Panc1 (cell line): ENCODE data around the gene CHI3L1. TPM values are rescaled to one million over a fixed set of nuclear protein-coding genes. Genes with fewer than 3 reads are reported as not detected.

Experiments
- ATAC-seq: fragments of 200-7000 bp; cut with Tn5 transposase; 2 replicates; pipeline ENCODE4 v1.9.1; 2020; ENCODE audit warnings: mild to moderate bottlenecking, moderate library complexity
- BruUV-seq: library from RNA; stranded (reverse); fragments of 400-500 nt; replicated peaks from 2 replicates; lab custom pipeline; 2021; lab: Mats Ljungman, UMichigan
- CTCF ChIA-PET: fragments of 300-600 bp; sonication (Branson Sonifier 250); formaldehyde crosslinking; loops from one replicate; lab custom pipeline; 2022; ENCODE audit warnings: antibody characterized with exemption; lab: Charles Lee
- POLR2A ChIA-PET: fragments of 300-600 bp; sonication (Branson Sonifier 250); formaldehyde crosslinking; loops from one replicate; lab custom pipeline; 2022; ENCODE audit warnings: antibody characterized with exemption; lab: Charles Lee
- DNase-seq: peaks from one replicate; pipeline ENCODE4 v3.0.0-alpha.2; 2010; ENCODE audit warnings: low read depth, low spot score
- H3K27ac ChIP-seq: 2 replicates; pipeline ENCODE4 v1.5.1; 2011; ENCODE audit warnings: mild to moderate bottlenecking, low read length, inconsistent platforms
- H3K27me3 ChIP-seq: fragments of 200-500 bp; sonication (Bioruptor generic); 2 replicates; pipeline ENCODE4 v1.6.0; 2014; ENCODE audit warnings: low read length, inconsistent platforms; ENCODE audit not compliant: control insufficient read depth, insufficient read depth
- H3K36me3 ChIP-seq: fragments of 200-500 bp; sonication (Bioruptor generic); 2 replicates; pipeline ENCODE4 v1.5.1; 2014; ENCODE audit warnings: inconsistent platforms, mild to moderate bottlenecking, low read length, moderate library complexity; ENCODE audit not compliant: control insufficient read depth, insufficient read depth
- H3K4me1 ChIP-seq: 2 replicates; pipeline ENCODE4 v1.5.1; 2011; ENCODE audit warnings: inconsistent platforms, mild to moderate bottlenecking, low read length, moderate library complexity; ENCODE audit not compliant: control insufficient read depth, insufficient read depth
- H3K4me3 ChIP-seq, 2 experiments: 2 replicates each; pipeline ENCODE4 v1.5.1; 2011 to 2012; ENCODE audit warnings: low read depth in 2 of 2, low read length in 2 of 2, mild to moderate bottlenecking in 2 of 2, inconsistent platforms in 1 of 2, moderate library complexity in 1 of 2
- H3K9me3 ChIP-seq: fragments of 200-500 bp; sonication (Bioruptor generic); 2 replicates; pipeline ENCODE4 v1.5.1; 2014; ENCODE audit warnings: low read depth, mild to moderate bottlenecking, inconsistent platforms, low read length, moderate library complexity; ENCODE audit not compliant: control insufficient read depth, insufficient read depth
- CTCF ChIP-seq: fragments of 450-650 bp; IDR thresholded peaks from 2 replicates; pipeline ENCODE4 v1.5.1; 2017; ENCODE audit warnings: mild to moderate bottlenecking
- POLR2AphosphoS5 ChIP-seq: IDR thresholded peaks from 2 replicates; pipeline ENCODE4 v1.6.1; 2012; ENCODE audit warnings: mild to moderate bottlenecking, low read depth, low read length, moderate library complexity
- REST ChIP-seq, 2 experiments: IDR thresholded peaks; 2 replicates each; pipeline ENCODE4 v1.6.1; 2011 to 2012; ENCODE audit warnings: low read depth in 2 of 2, control low read depth in 1 of 2, low read length in 1 of 2, mild to moderate bottlenecking in 1 of 2, moderate library complexity in 1 of 2; ENCODE audit not compliant: insufficient read depth in 1 of 2
- SIN3A ChIP-seq: IDR thresholded peaks from 2 replicates; pipeline ENCODE4 v1.6.1; 2012; ENCODE audit warnings: low read depth, mild to moderate bottlenecking, low read length, moderate library complexity, borderline replicate concordance; ENCODE audit not compliant: insufficient read depth
- TCF7L2 ChIP-seq: IDR thresholded peaks from 2 replicates; pipeline ENCODE4 v1.6.1; 2011; ENCODE audit warnings: mild to moderate bottlenecking, low read depth, low read length, inconsistent platforms
- in situ Hi-C: cut with HindIII; loops from 2 replicates; pipeline ENCODE4 v1.10.0; 2016; ENCODE audit warnings: low sequenced_read_pairs, low pct_unique_long_range_greater_than_20kb
- intact Hi-C: fragments of 100-400 bp; cut with micrococcal nuclease; formaldehyde crosslinking; loops from one replicate; pipeline ENCODE4 v1.10.0; 2022; ENCODE audit not compliant: unreplicated experiment
- total RNA-seq: library from RNA; stranded (reverse); gene quantifications from one replicate; pipeline ENCODE4 v1.2.1, GENCODE V29; 2021; ENCODE audit not compliant: unreplicated experiment

CHI3L1 gene
- total RNA-seq, 1 experiment from 2014 or later: 0.10 TPM

GRCh38 chr1:203153051-203153988 lies 33.2 kb downstream of the CHI3L1 start:
- Histone ChIP-seq H3K4me3 (no peak overlapping the region), H3K27ac (peak overlapping the region; percentile 75)

DNA sequence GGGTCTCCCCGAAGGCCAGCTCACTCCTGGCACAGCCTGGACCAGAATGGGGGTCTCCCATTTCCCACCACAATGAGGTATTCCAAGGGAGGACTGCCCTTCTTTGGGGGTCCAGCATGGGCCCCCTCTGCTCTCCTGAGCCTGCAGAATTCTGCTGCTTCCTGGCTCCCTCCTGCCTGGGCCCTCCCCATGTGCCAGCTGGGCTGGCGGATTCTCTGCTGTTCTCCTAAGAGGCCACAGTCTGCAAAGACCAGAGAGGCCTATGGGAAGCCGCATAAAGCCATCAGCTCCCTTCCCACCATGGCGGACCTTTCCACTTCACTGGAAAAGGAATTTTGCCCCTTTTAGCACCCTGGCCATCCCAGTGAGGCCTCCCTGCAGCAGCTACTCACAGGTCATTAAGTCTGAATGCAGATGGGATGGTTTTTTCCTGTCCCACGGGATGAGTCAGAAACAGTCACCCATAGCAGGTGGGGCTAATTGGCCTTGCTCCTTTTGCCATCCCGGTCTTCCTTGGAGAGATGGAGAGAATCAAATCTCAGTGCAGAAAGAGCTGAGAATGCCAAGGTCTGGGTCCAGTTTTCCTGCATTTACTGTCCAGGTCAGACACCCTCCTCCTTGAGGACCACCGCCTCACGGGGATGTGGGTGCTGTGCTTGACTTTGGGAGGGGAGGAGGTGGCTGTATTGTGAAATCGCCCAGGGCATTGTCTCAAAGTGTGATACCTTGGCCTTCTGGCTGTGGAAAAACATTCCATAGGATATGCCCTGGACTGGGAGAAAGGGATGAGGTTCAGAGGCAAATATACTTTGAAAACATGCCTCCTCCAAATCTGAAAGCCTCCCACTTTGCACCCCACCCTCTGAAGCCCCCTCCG lies 34.1 kb downstream of the CHI3L1 start:
- intact Hi-C loops (no loop called here), in situ Hi-C loops (no loop called here)
- ChIA-PET POLR2A (no interaction called here), CTCF (interaction anchor here (1.4 kb wide), 1 partner anchor 35 kb away, joined by 9 read pairs; no protein-coding TSS in a partner anchor)
- no TSS peak for BruUV-seq
- H3K27ac ChIP-seq: peak overlapping the region; percentile 75
- DNase-seq (no peak), ATAC-seq (peak; percentile 75; the same call in 1 of the 2 replicates)
- no peaks in the 10 kb centered on the region for H3K36me3 ChIP-seq
- H3K4me1 ChIP-seq: peaks cover 47% of the 10 kb centered on the region
- H3K27me3 ChIP-seq: no peaks in the 10 kb centered on the region
- no peak overlapping the region for H3K4me3 ChIP-seq
- TF ChIP-seq REST (IDR thresholded peaks at IDR 0.05; ENCODE audit: insufficient read depth in 1 of 2, low read depth in 2 of 2, low read length in 1 of 2) (no peak), CTCF (no peak), POLR2AphosphoS5 (no peak), TCF7L2 (no peak), SIN3A (no peak)
- H3K9me3 ChIP-seq: no peaks in the 10 kb centered on the region

More at GRCh38 chr1:203153051-203153988, 33.2 kb downstream of the CHI3L1 start:
- no peak for TF ChIP-seq REST (IDR thresholded peaks at IDR 0.05; ENCODE audit: insufficient read depth in 1 of 2, low read depth in 2 of 2, low read length in 1 of 2)
- ATAC-seq (peak; percentile 23; the same call in 1 of the 2 replicates), DNase-seq (no peak)
- peaks cover 47% of the 10 kb centered on the region for H3K4me1 ChIP-seq
- POLR2A ChIA-PET: no interaction called here
- no TSS peak for BruUV-seq
- CTCF ChIA-PET: interaction anchor here (1.2 to 1.4 kb wide), 2 partner anchors 25 to 35 kb away, joined by 3 to 9 read pairs; partner anchors contain the start of gene ADORA1
- H3K27me3 ChIP-seq: no peaks in the 10 kb centered on the region
- in situ Hi-C loops: no loop called here
- intact Hi-C loops: no loop called here
- H3K9me3 ChIP-seq: no peaks in the 10 kb centered on the region
- H3K36me3 ChIP-seq: no peaks in the 10 kb centered on the region
